ENCODE measurements around the gene GOLGA6D.
"Not testable (repeated sequence)": the region's sequence is repeated elsewhere in the genome, so short reads cannot be mapped to it uniquely, and the experiment has no call there.

Gene GOLGA6D

DNA sequence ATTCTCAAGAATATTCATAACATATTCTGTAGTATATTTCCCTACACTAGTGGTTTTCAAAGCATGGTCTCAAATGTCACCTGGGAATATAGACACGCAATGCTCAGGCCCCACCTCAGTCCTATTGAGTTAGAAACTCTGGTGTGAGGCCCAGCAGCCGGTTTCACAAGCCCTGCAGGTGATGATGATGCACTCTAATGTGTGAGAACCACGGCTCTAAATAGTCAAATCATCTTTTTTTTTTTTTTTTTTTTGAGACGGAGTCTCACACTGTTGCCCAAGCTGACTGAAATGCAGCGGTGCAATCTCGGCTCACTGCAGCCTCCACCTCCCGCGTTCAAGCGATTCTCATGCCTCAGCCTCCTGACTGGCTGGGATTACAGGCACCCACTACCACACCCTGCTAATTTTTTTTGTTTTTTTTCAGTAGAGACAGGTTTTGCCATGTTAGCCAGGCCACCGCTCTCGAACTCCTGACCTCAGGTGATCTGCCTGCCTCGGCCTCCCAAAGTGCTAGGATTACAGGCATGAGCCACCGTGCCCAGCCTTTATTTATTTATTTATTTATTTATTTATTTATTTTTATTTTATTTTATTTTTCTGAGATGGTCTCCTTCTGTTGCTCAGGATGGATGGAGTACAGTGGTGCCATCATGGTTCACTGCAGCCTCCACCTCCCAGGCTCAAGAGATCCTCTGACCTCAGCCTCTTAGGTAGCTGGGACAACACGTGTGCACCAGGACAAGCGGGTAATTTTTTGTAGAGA is 51.2 kb downstream of the GOLGA6D start:
- not testable (repeated sequence) for DNase-seq

DNA sequence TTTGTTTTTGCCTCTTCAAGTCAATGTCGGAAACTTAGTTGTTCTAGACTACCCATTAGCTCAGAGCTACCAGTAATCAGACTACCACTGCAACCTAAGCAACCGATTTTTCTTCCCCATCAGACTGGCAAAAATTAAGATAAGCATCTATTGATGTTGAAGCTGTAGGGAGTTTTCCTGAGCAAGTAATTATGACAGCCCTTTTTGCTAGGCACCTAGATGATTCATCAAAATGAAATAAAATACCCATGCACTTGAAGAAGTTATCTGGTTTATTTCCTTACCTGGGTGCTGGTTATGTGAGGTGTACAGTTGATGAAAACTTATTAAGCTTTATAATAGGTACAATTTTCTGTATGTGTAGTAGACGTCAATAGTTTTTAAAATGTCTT is 52.7 kb downstream of the GOLGA6D start:
- DNase-seq: no peak

DNA sequence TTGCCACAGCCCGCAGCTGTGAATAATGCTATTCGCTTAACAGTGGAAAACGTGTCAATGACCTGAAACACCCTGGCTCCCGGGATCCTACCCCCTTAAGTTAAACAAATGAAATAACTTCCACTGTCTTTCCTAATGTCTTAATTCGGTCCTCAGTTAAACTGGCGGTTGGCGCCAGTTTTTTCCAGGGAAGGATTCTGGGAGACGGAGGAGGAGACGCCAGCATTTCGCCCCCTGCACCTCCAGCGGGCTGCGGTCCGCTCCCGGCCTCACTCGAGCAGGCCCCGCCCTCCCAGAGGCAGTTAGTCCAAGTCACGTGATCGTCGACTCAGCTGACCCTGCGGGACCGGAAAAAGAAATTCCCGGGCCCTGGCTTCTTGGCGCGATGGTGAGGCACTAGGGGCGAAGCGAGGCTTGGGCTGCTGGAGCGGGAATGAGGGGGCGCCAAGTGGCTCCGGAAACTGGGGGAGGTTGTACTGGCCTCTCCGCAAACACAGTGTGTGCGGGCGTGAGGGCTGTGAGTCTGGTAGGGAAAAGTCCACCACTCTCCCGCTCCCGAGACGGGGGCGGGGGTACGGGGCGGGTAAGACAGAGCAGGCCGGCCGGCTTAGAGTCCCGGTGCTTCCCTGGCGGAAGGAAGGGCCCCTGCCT is 53.2 kb downstream of the GOLGA6D start, which contains the start of gene COMMD4:
TSS of gene COMMD4 (plus strand) at position 359 of the 651 bp plus-strand sequence. CDS start at position 386, 27 bp downstream.
- DNase-seq: peak; percentile 67

DNA sequence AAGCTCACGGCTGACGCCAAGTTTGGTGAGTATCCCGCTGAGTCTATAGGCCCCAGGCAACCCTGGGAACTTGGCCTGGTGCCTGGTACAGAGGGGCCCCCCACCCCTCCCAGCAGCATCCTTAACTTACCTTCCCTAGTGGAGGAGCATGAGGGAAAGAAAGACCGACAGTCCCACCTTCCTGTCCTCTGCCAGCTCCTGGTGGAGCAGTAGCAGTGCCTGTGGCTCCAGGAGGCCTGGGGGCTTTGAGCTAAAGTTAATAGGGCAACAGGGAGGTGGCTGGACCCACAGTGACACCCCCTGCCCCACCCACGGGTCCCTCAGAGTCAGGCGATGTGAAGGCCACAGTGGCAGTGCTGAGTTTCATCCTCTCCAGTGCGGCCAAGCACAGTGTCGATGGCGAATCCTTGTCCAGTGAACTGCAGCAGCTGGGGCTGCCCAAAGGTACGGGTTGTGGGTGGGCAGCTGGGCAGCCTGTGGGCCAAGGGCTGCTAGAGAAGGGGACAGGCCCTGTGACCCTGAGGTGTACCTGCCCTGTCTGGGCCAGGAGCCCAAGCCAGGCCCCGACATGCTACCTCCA is 56.1 kb downstream of the GOLGA6D start:
- no peak for DNase-seq

DNA sequence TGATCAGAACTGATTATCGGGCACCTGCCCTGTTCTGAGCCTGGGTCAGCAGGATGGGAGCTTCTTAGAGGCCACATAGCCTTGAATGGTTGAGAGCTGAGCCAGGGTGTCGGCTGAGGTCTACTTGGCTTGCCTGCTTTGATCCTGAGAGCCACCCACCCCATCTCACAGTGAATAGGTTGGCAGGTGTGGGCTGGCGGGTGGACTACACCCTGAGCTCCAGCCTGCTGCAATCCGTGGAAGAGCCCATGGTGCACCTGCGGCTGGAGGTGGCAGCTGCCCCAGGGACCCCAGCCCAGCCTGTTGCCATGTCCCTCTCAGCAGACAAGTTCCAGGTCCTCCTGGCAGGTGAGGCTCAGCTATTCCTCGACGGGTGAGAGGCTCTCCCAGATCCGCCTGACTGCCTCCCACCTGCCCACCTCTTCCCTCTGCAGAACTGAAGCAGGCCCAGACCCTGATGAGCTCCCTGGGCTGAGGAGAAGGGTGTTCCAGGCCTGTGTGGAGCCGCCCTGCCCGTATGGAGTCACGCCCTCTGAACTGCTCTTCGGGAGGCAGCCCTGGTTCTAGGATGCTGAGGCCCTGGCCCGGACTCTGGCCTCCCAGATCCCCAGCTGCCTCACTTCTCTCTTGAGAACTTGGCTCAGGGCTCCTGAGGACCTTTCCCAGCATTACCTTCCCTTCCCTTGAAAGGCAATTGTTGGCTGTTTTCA is 57.1 kb downstream of the GOLGA6D start:
- no peak for DNase-seq

DNA sequence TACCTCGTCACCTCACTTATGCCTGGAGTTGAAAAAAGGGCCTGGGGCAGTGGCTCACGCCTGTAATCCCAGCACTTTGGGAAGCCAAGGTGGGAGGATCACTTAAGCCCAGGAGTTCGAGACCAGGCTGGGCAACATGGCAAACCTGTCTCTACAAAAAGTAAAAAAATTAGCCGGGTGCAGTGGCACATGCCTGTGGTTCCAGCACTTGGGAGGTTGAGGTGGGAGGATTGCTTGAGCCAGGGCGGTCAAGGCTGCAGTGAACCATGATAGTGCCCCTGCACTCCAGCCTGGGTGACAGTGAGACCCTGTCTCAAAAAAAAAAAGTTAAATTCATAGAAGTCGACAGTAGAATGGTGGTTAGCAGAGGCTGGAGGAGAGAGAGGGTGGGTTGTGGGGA is 59.6 kb downstream of the GOLGA6D start:
- DNase-seq: no peak

DNA sequence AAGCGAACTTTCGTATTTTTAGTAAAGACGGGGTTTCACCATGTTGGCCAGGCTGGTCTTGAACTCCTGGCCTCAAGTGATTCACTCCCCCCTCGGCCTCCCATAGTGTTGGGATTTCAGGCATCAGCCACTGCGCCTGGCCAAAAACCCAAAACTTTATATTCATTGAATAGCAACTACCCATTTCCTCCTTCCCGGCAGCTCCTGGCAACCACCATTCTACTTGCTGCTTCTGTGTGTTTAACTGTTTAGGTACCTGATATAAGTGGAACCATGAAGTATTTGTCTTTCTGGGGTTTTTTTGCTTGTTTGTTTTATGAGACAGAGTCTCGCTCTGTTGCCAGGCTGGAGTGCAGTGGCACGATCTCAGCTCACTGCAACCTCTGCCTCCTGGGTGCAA is 61.3 kb downstream of the GOLGA6D start:
- DNase-seq: not testable (repeated sequence)
